Motor neuron (in vitro differentiated cells): ENCODE data around the gene TICAM1. TPM values are rescaled to one million over a fixed set of nuclear protein-coding genes. Genes with fewer than 3 reads are reported as not detected.
"Not testable (repeated sequence)": the region's sequence is repeated elsewhere in the genome, so short reads cannot be mapped to it uniquely, and the experiment has no call there.

ENCODE experiments used
- ATAC-seq, 8 experiments: fragments of 200-7000 bp; cut with Tn5 transposase; replicated peaks in 6 of 8; 2 replicates each; pipeline ENCODE4 v1.8.0; 2021; ENCODE audit warnings: mild to moderate bottlenecking in 8 of 8, moderate library complexity in 8 of 8
- H3K27ac ChIP-seq, 2 donors: fragments of 250-450 bp; sonication (Bioruptor Pico); 2 replicates each; pipeline ENCODE4 v1.9.0; 2021; ENCODE audit warnings: antibody characterized with exemption in 2 of 2, mild to moderate bottlenecking in 2 of 2, moderate library complexity in 1 of 2
- H3K4me1 ChIP-seq, 2 donors: fragments of 250-450 bp; sonication (Bioruptor Pico); replicated peaks in 1 of 2; 2 replicates each; pipeline ENCODE4 v1.6.1; 2021; ENCODE audit warnings: antibody characterized with exemption in 2 of 2, mild to moderate bottlenecking in 2 of 2, moderate library complexity in 1 of 2
- H3K4me3 ChIP-seq, 5 donors: fragments of 250-450 bp; sonication (Bioruptor Pico); 2 replicates each; pipeline ENCODE4 v1.9.0; 2021; ENCODE audit warnings: antibody characterized with exemption in 5 of 5, mild to moderate bottlenecking in 5 of 5, moderate library complexity in 4 of 5
- WGBS, 10 experiments: fragments of 450-650 bp; shearing (Covaris generic); methylation state at CpG; one replicate each; pipeline ENCODE4 v1.0.0; 2022; 5-methylcytosine and 5-hydroxymethylcytosine counted together
- in situ Hi-C, 9 experiments: fragments of 400-800 bp; cut with MboI; loops; one replicate each; pipeline ENCODE4 v1.15.0; 2021; ENCODE audit warnings: low sequenced_read_pairs in 9 of 9, low pct_unique_long_range_greater_than_20kb in 2 of 9; ENCODE audit not compliant: unreplicated experiment in 9 of 9
- total RNA-seq, 8 experiments: library from RNA; unstranded; fragments of 300-600 nt; gene quantifications; 2 replicates each; pipeline versions ENCODE4 v1.2.3 to v1.2.4, GENCODE V29; 2022

Gene TICAM1
- total RNA-seq, 8 experiments from 2014 or later, result 0.11 to 7.0 (median 0.72) TPM

GRCh38 chr19:4811328-4812131, 20.0 kb downstream of the TICAM1 start:
- H3K27ac ChIP-seq, result no peak overlapping the region
- in situ Hi-C loops, result loop anchor here in 2 of 9 experiments (10.0 to 25.0 kb wide), 2 partner anchors 223 to 226 kb away; no protein-coding TSS in a partner anchor

DNA sequence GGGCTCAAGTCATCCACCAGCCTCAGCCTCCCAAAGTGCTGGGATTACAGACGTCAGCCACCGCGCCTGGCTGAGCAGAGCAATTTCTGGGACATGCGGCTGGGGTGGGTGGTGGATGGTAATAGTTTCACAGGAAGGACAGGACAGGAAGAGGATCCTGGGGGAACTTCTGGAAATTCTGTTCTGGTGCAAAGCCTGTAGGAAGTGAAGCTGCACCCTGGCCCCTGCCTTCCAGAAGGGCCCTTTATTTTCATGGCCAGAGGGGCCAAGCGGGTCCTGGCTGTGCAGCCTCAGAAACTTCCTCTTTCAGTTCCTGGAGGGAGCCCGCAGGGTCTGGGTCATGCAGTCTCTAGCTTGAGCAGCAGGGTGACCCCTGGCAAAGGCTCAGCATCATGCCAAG, 24.3 kb downstream of the TICAM1 start:
- 60 to 100% (median 100%) methylated on average over 1 to 3 of the region's 6 CpGs; no CpG with 5 or more reads in 5 of the 10 experiments for WGBS, 10 experiments
- no peak overlapping the region for H3K27ac ChIP-seq
- in situ Hi-C loops, result loop anchor here in 3 of 9 experiments (10.0 to 25.0 kb wide), 3 partner anchors 72 to 230 kb away; no protein-coding TSS in a partner anchor
- no peak overlapping the region for H3K4me3 ChIP-seq
- peaks cover 0 to 2% of the 10 kb centered on the region in 2 donors for H3K4me1 ChIP-seq
- ATAC-seq, result no peak

More at GRCh38 chr19:4811328-4812131, 20.0 kb downstream of the TICAM1 start:
- peak; percentile 2 to 72 (median 18) for ATAC-seq
- 74 to 100% (median 90%) methylated on average over 1 to 5 of the region's 12 CpGs; no CpG with 5 or more reads in 1 of the 10 experiments for WGBS, 10 experiments
- H3K4me3 ChIP-seq, result no peak overlapping the region
- H3K4me1 ChIP-seq, result peaks cover 4 to 7% of the 10 kb centered on the region in 2 donors

DNA sequence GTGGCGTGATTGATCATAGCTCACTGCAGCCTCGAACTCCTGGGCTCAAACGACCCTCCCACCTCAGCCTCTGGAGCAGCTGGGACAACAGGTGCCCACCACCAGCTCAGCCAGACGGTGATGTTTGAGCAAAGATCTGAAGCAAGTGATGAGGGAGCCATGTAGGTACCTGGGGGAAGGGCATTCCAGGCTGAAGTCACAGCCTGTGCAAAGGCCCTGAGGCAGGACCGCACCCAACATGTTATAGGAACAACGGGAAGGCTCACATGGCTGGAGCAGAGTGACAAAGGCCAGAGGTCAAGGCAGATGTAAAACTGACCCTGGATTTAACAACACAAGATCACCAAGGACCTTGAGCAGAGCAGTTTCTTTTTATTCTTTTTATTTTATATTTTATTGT, 25.1 kb downstream of the TICAM1 start:
- 40 to 100% (median 84%) methylated on average over 1 to 4 of the region's 6 CpGs; no CpG with 5 or more reads in 2 of the 10 experiments for WGBS, 10 experiments

GRCh38 chr19:4805140-4805539, 26.4 kb downstream of the TICAM1 start:
- in situ Hi-C loops, result loop anchor here in 3 of 9 experiments (10.0 to 25.0 kb wide), 3 partner anchors 70 to 232 kb away; no protein-coding TSS in a partner anchor

More for the DNA sequence above, 25.1 kb downstream of the TICAM1 start:
- ATAC-seq, result no peak
- Histone ChIP-seq H3K4me3 (no peak overlapping the region), H3K4me1 (peaks cover 0 to 2% of the 10 kb centered on the region in 2 donors), H3K27ac (no peak overlapping the region)
- in situ Hi-C loops, result loop anchor here in 3 of 9 experiments (10.0 to 25.0 kb wide), 3 partner anchors 72 to 231 kb away; no protein-coding TSS in a partner anchor

GRCh38 chr19:4803736-4804695, 27.5 kb downstream of the TICAM1 start:
- ATAC-seq, result peak; percentile 59 to 95 (median 78)
- H3K27ac ChIP-seq, result no peak overlapping the region
- no peak overlapping the region for H3K4me3 ChIP-seq
- 20 to 80% (median 62%) methylated on average over 1 to 11 of the region's 33 CpGs; no CpG with 5 or more reads in 4 of the 10 experiments for WGBS, 10 experiments
- in situ Hi-C loops, result loop anchor here in 3 of 9 experiments (10.0 to 25.0 kb wide), 3 partner anchors 69 to 233 kb away; no protein-coding TSS in a partner anchor
- no peaks in the 10 kb centered on the region for H3K4me1 ChIP-seq

More at GRCh38 chr19:4805140-4805539, 26.4 kb downstream of the TICAM1 start:
- not testable (repeated sequence) for H3K27ac ChIP-seq, H3K4me1 ChIP-seq, H3K4me3 ChIP-seq, ATAC-seq
- WGBS, 10 experiments, result 40 to 100% (median 100%) methylated on average over 1 to 5 of the region's 6 CpGs; no CpG with 5 or more reads in 3 of the 10 experiments

DNA sequence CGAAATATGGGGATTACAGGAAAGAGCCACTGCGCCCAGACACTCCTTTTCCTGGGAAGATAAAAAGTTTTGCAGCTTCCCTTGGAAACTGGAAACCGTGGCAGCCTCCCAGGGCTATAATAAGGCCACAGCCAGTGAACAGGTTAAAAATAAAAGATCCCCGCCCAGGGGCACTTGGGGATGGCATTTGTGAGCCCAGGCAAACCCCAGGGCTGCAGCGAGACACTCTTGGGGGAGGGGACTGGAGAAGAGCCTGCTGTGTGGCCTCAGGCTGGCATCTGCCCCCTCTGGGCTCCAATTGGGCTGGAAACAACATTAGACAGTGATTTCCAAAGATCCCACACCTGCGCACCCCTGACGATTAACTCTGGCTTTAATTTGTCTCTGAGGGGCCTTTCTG, 28.8 kb downstream of the TICAM1 start:
- in situ Hi-C loops, result loop anchor here in 3 of 9 experiments (10.0 to 25.0 kb wide), 3 partner anchors 68 to 235 kb away; no protein-coding TSS in a partner anchor
- no peak overlapping the region for H3K27ac ChIP-seq
- H3K4me3 ChIP-seq, result no peak overlapping the region
- no peak for ATAC-seq
- H3K4me1 ChIP-seq, result no peaks in the 10 kb centered on the region
- WGBS, 10 experiments, result 60 to 100% (median 80%) methylated on average over 1 to 4 of the region's 7 CpGs; no CpG with 5 or more reads in 4 of the 10 experiments

GRCh38 chr19:4801085-4801619, 30.4 kb downstream of the TICAM1 start:
- in situ Hi-C loops, result loop anchor here in 3 of 9 experiments (10.0 to 25.0 kb wide), 3 partner anchors 66 to 236 kb away; no protein-coding TSS in a partner anchor
- no peak for ATAC-seq
- no peaks in the 10 kb centered on the region for H3K4me1 ChIP-seq
- 40 to 100% (median 95%) methylated on average over 2 of the region's 3 CpGs; no CpG with 5 or more reads in 4 of the 10 experiments for WGBS, 10 experiments
- H3K4me3 ChIP-seq, result no peak overlapping the region
- H3K27ac ChIP-seq, result no peak overlapping the region

GRCh38 chr19:4800591-4801081, 30.9 kb downstream of the TICAM1 start:
- WGBS, 10 experiments, result 85 to 100% (median 98%) methylated on average over 1 to 6 of the region's 23 CpGs; no CpG with 5 or more reads in 7 of the 10 experiments
- Histone ChIP-seq H3K27ac (no peak overlapping the region), H3K4me1 (no peaks in the 10 kb centered on the region), H3K4me3 (no peak overlapping the region)
- no peak for ATAC-seq
- in situ Hi-C loops, result loop anchor here in 3 of 9 experiments (10.0 to 25.0 kb wide), 3 partner anchors 66 to 237 kb away; no protein-coding TSS in a partner anchor

DNA sequence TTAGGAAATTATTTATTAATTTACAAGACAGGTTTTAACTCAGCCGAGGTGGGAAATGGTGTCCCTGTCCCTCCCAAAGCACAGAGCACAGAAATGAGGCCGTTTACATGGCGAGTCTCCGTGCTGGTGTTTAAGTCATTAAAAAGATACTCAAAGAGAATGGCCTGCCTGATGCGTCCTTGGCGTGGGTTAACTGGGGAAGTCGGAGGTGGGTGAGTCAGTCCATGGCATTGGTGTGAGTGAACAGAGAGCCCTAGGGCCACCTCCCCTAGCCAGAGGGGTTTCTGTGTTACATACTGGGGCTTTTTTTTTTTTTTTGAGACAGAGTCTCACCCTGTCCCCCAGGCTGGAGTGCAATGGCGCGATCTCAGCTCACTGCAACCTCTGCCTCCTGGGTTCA, 36.1 kb downstream of the TICAM1 start:
- Histone ChIP-seq H3K27ac (no peak overlapping the region), H3K4me3 (no peak overlapping the region), H3K4me1 (peaks cover 6 to 8% of the 10 kb centered on the region in 2 donors)
- in situ Hi-C loops, result loop anchor here in 2 of 9 experiments (10.0 kb wide), 1 partner anchor 61 kb away; no protein-coding TSS in a partner anchor
- 50 to 100% (median 84%) methylated on average over 2 to 9 of the region's 9 CpGs; no CpG with 5 or more reads in 2 of the 10 experiments for WGBS, 10 experiments
- ATAC-seq, result no peak

DNA sequence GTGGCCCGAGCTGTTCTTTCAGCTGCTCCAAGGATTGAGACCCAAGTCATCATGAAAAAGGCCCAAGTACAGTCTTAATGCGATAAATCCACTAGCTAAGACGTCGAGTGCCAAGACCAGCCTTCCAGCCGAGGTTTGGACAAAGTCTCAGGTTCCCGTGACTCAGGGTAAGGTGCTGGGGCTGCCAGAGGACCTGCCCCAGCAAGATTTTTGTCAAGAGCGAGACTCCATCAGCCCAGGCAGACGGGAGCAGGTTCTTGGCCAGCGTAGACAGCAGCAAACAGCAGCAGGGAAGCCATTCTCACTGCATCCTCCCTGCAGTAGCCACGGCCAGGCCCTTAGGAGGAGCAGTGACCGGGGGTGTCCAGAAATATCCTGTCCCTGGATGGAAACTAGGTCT, 36.5 kb downstream of the TICAM1 start:
- H3K4me1 ChIP-seq, result peaks cover 6 to 8% of the 10 kb centered on the region in 2 donors
- in situ Hi-C loops, result loop anchor here in 2 of 9 experiments (10.0 kb wide), 1 partner anchor 60 kb away; no protein-coding TSS in a partner anchor
- ATAC-seq, result no peak
- no peak overlapping the region for H3K27ac ChIP-seq
- 90 to 100% (median 98%) methylated on average over 1 to 9 of the region's 11 CpGs; no CpG with 5 or more reads in 4 of the 10 experiments for WGBS, 10 experiments
- no peak overlapping the region for H3K4me3 ChIP-seq

- WGBS, 10 experiments, result 90 to 100% methylated on average over 1 to 2 of the region's 19 CpGs; no CpG with 5 or more reads in 8 of the 10 experiments
- H3K4me1 ChIP-seq, ATAC-seq, H3K27ac ChIP-seq, H3K4me3 ChIP-seq: not testable (repeated sequence)
- in situ Hi-C loops, result loop anchor here in 2 of 9 experiments (10.0 kb wide), 1 partner anchor 58 kb away; no protein-coding TSS in a partner anchor
Observed at GRCh38 chr19:4793278-4793677, 38.2 kb downstream of the TICAM1 start.
